Mesenchymal stem cell (in vitro differentiated cells and primary cell): ENCODE results near the gene ZNF576.
"Not testable (repeated sequence)": the region's sequence is repeated elsewhere in the genome, so short reads cannot be mapped to it uniquely, and the experiment has no call there.

ENCODE experiments used
- DNase-seq: peaks from one replicate; pipeline ENCODE4 v3.0.0-alpha.2; 2013
- H2AFZ ChIP-seq: one replicate; pipeline ENCODE4 v1.6.1; 2013; ENCODE audit warnings: low read depth, mild to moderate bottlenecking, control low read depth, inconsistent platforms, low read length, moderate library complexity
- H2AK5ac ChIP-seq: 2 replicates; pipeline ENCODE4 v1.6.1; 2013; ENCODE audit warnings: low read length, moderate library complexity, mild to moderate bottlenecking, inconsistent platforms; ENCODE audit not compliant: severe bottlenecking
- H2BK120ac ChIP-seq: one replicate; pipeline ENCODE4 v1.6.1; 2013; ENCODE audit warnings: low read depth, mild to moderate bottlenecking, inconsistent platforms, low read length, moderate library complexity
- H2BK12ac ChIP-seq, 2 experiments: one replicate each; pipeline ENCODE4 v1.6.1; 2013; ENCODE audit warnings: inconsistent platforms in 2 of 2, low read length in 2 of 2, mild to moderate bottlenecking in 2 of 2, moderate library complexity in 2 of 2, control low read depth in 1 of 2
- H2BK15ac ChIP-seq: one replicate; pipeline ENCODE4 v1.6.1; 2013; ENCODE audit warnings: mild to moderate bottlenecking, low read depth, inconsistent platforms; ENCODE audit not compliant: poor library complexity, severe bottlenecking
- H2BK5ac ChIP-seq: 2 replicates; pipeline ENCODE4 v1.6.1; 2013; ENCODE audit warnings: low read depth, mild to moderate bottlenecking, low read length, control low read depth, inconsistent platforms; ENCODE audit not compliant: poor library complexity, severe bottlenecking
- H3K14ac ChIP-seq, 2 experiments: one replicate each; pipeline ENCODE4 v1.6.1; 2013; ENCODE audit warnings: inconsistent platforms in 2 of 2, low read length in 2 of 2, control low read depth in 1 of 2, mild to moderate bottlenecking in 1 of 2, moderate library complexity in 1 of 2
- H3K18ac ChIP-seq, 2 experiments: one replicate each; pipeline ENCODE4 v1.6.1; 2013; ENCODE audit warnings: inconsistent platforms in 2 of 2, low read length in 2 of 2, control low read depth in 1 of 2, low read depth in 1 of 2, mild to moderate bottlenecking in 1 of 2
- H3K23ac ChIP-seq, 2 experiments: one replicate each; pipeline ENCODE4 v1.6.1; 2013; ENCODE audit warnings: inconsistent platforms in 2 of 2, low read length in 2 of 2, mild to moderate bottlenecking in 2 of 2, moderate library complexity in 2 of 2, control low read depth in 1 of 2
- H3K27ac ChIP-seq: 2 replicates; pipeline ENCODE4 v1.5.1; 2013; ENCODE audit warnings: mild to moderate bottlenecking, moderate library complexity, low read length, control low read depth, inconsistent platforms; ENCODE audit not compliant: poor library complexity, severe bottlenecking
- H3K27me3 ChIP-seq, 2 experiments: 2 replicates each; pipeline versions ENCODE4 v1.6.1 to v1.7.0; 2013; ENCODE audit warnings: low read length in 2 of 2, mild to moderate bottlenecking in 2 of 2, moderate library complexity in 2 of 2, control low read depth in 1 of 2, inconsistent platforms in 1 of 2; ENCODE audit not compliant: control insufficient read depth in 1 of 2, insufficient read depth in 1 of 2
- H3K36me3 ChIP-seq, 2 experiments: 2 replicates each; pipeline versions ENCODE4 v1.6.1 to v1.7.0; 2013; ENCODE audit warnings: low read length in 2 of 2, control low read depth in 1 of 2, inconsistent platforms in 1 of 2, low read depth in 1 of 2, mild to moderate bottlenecking in 1 of 2; ENCODE audit not compliant: insufficient read depth in 2 of 2, control insufficient read depth in 1 of 2
- H3K4ac ChIP-seq, 2 experiments: one replicate each; pipeline ENCODE4 v1.6.1; 2013; ENCODE audit warnings: inconsistent platforms in 2 of 2, low read length in 2 of 2, mild to moderate bottlenecking in 2 of 2, moderate library complexity in 2 of 2, control low read depth in 1 of 2, low read depth in 1 of 2
- H3K4me1 ChIP-seq: 2 replicates; pipeline ENCODE4 v1.6.1; 2013; ENCODE audit warnings: low read depth, low read length, control low read depth; ENCODE audit not compliant: control insufficient read depth, insufficient read depth
- H3K4me2 ChIP-seq: 2 replicates; pipeline ENCODE4 v1.6.1; 2013; ENCODE audit warnings: low read length, mild to moderate bottlenecking, inconsistent platforms; ENCODE audit not compliant: poor library complexity, severe bottlenecking
- H3K4me3 ChIP-seq, 2 experiments: 2 replicates each; pipeline versions ENCODE4 v1.5.1 to v1.7.0; 2013; ENCODE audit warnings: low read length in 2 of 2, mild to moderate bottlenecking in 2 of 2, control low read depth in 1 of 2, low read depth in 1 of 2; ENCODE audit not compliant: insufficient read depth in 1 of 2
- H3K79me1 ChIP-seq: replicated peaks from 2 replicates; pipeline ENCODE4 v1.6.1; 2013; ENCODE audit warnings: mild to moderate bottlenecking, control low read depth, low read length, inconsistent platforms; ENCODE audit not compliant: poor library complexity, severe bottlenecking
- H3K9ac ChIP-seq: 2 replicates; pipeline ENCODE4 v1.7.0; 2013; ENCODE audit warnings: mild to moderate bottlenecking, low read length, moderate library complexity
- H3K9me3 ChIP-seq: 2 replicates; pipeline ENCODE4 v1.7.0; 2013; ENCODE audit warnings: mild to moderate bottlenecking, low read length; ENCODE audit not compliant: control insufficient read depth
- H4K8ac ChIP-seq: one replicate; pipeline ENCODE4 v1.6.1; 2013; ENCODE audit warnings: inconsistent platforms, mild to moderate bottlenecking, low read length, moderate library complexity
- H4K91ac ChIP-seq: one replicate; pipeline ENCODE4 v1.6.1; 2013; ENCODE audit warnings: mild to moderate bottlenecking, low read length, inconsistent platforms
- WGBS: methylation state at CpG from one replicate; pipeline ENCODE4 v1.1.7; 2013; ENCODE audit warnings: mixed read lengths; 5-methylcytosine and 5-hydroxymethylcytosine counted together

The ZNF576 gene

GRCh38 chr19:43649514-43649913 is 53.1 kb downstream of the ZNF576 start:
- no peak overlapping the region for H2BK5ac ChIP-seq
- no peak overlapping the region for H3K23ac ChIP-seq
- H4K91ac ChIP-seq = no peak overlapping the region
- H3K9ac ChIP-seq = no peak overlapping the region
- H3K79me1 ChIP-seq = peaks cover 16% of the 10 kb centered on the region
- H3K4me3 ChIP-seq = no peak overlapping the region
- no peaks in the 10 kb centered on the region for H3K27me3 ChIP-seq
- H3K14ac ChIP-seq = no peak overlapping the region
- peaks cover 58 to 82% of the 10 kb centered on the region in 2 experiments for H3K36me3 ChIP-seq
- peaks cover 2% of the 10 kb centered on the region for H3K4me1 ChIP-seq
- WGBS = 100% methylated on average over 2 of the region's 2 CpGs
- H4K8ac ChIP-seq = no peak overlapping the region
- H3K27ac ChIP-seq = no peak overlapping the region
- no peak overlapping the region for H2AK5ac ChIP-seq
- H2AFZ ChIP-seq = no peak overlapping the region
- no peak overlapping the region for H3K4ac ChIP-seq
- no peak overlapping the region for H2BK120ac ChIP-seq
- no peak for DNase-seq
- H2BK15ac ChIP-seq = no peak overlapping the region
- no peak overlapping the region for H3K18ac ChIP-seq
- no peak overlapping the region for H2BK12ac ChIP-seq
- H3K4me2 ChIP-seq = no peak overlapping the region
- no peaks in the 10 kb centered on the region for H3K9me3 ChIP-seq

DNA sequence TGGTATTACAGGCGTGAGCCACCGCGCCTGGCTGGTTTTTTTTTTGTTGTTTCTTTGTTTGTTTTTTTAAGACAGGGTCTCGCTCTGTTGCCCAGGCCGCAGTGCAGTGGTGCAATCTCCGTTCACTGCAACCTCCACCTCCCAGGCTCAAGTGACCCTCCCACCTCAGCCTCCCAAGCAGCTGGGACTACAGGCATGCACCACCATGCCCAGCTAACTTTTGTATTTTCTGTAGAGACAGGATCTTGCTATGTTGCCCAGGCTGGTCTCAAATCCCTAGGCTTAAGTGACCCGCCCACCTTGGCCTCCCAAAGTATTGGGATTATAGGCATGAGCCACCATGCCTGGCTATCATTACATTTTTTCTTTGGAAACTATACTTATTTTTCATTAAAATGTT is 53.9 kb downstream of the ZNF576 start:
- not testable (repeated sequence) for H3K4ac ChIP-seq, H3K4me2 ChIP-seq, H3K4me1 ChIP-seq, DNase-seq, H3K14ac ChIP-seq, H2BK12ac ChIP-seq, H3K4me3 ChIP-seq, H3K9me3 ChIP-seq, H4K91ac ChIP-seq, H3K27me3 ChIP-seq, H2BK120ac ChIP-seq, H3K18ac ChIP-seq, H3K9ac ChIP-seq, H2AK5ac ChIP-seq, H2BK5ac ChIP-seq, H2AFZ ChIP-seq, H3K23ac ChIP-seq, H2BK15ac ChIP-seq, H3K27ac ChIP-seq, H4K8ac ChIP-seq
- 92% methylated on average over 4 of the region's 7 CpGs for WGBS
- H3K36me3 ChIP-seq = peaks cover 66 to 90% of the 10 kb centered on the region in 2 experiments
- H3K79me1 ChIP-seq = peaks cover 18% of the 10 kb centered on the region
